ENCODE data around the gene ILDR2. TPM values are rescaled to one million over a fixed set of nuclear protein-coding genes. Genes with fewer than 3 reads are reported as not detected.

Gene ILDR2
- polyA plus RNA-seq, 1 experiment = not detected

DNA sequence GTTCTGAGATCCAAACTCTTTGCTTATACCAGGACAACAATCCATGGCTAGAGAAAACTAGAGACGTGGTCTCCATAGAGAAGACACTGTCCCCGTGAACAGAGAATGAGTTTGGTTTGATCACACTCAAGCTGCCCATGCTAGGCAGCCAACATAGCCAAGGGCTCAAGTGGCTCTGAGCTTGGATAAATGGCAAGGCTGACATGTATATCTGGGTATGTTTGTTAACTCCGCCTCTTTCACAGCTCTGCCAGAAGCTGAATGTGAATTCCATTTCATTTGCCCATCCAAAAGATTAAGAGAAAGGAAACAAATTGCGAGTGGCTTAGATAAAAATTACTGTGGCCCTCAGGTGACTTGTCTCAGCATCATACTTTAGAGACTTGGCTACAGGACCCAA lies 38.0 kb downstream of the ILDR2 start:
- peaks cover 6% of the 10 kb centered on the region for H3K27me3 ChIP-seq (ENCODE audit: control insufficient read depth, insufficient read depth, low read length)
- no peak overlapping the region for H3K4me3 ChIP-seq (ENCODE audit: low read depth, low read length)
- ChIA-PET CTCF (interaction anchor here (1.0 kb wide), 1 partner anchor 26 kb away, joined by 3 read pairs; no protein-coding TSS in a partner anchor), POLR2A (no interaction called here)
- DNase-seq (ENCODE audit: low read depth) = no peak
- no peaks in the 10 kb centered on the region for H3K36me3 ChIP-seq (ENCODE audit: control insufficient read depth, insufficient read depth, low read length)
- TF ChIP-seq, protein P1, sequence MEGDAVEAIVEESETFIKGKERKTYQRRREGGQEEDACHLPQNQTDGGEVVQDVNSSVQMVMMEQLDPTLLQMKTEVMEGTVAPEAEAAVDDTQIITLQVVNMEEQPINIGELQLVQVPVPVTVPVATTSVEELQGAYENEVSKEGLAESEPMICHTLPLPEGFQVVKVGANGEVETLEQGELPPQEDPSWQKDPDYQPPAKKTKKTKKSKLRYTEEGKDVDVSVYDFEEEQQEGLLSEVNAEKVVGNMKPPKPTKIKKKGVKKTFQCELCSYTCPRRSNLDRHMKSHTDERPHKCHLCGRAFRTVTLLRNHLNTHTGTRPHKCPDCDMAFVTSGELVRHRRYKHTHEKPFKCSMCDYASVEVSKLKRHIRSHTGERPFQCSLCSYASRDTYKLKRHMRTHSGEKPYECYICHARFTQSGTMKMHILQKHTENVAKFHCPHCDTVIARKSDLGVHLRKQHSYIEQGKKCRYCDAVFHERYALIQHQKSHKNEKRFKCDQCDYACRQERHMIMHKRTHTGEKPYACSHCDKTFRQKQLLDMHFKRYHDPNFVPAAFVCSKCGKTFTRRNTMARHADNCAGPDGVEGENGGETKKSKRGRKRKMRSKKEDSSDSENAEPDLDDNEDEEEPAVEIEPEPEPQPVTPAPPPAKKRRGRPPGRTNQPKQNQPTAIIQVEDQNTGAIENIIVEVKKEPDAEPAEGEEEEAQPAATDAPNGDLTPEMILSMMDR (IDR thresholded peaks at IDR 0.05; ENCODE audit: insufficient read depth, low read depth, low read length) = no peak

DNA sequence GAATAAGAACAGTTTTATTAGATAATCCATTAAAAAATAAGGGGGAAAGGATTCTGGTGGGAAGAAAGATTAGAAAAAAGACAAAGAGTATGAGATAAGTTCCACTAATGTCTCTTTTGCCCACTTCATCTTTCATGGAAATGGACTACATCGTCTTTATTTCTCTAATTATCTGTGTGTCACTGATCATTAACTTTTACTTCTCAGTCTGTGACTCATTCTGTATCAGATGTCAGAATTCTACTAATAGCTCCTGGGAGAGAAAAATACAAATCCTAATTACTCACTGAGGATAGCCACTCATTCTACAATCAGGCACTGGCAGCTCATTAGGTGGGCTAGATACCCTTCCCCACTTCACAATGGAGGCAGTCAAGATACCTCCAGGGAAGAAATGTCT lies 41.7 kb downstream of the ILDR2 start:
- ChIA-PET CTCF (no interaction called here), POLR2A (no interaction called here)

DNA sequence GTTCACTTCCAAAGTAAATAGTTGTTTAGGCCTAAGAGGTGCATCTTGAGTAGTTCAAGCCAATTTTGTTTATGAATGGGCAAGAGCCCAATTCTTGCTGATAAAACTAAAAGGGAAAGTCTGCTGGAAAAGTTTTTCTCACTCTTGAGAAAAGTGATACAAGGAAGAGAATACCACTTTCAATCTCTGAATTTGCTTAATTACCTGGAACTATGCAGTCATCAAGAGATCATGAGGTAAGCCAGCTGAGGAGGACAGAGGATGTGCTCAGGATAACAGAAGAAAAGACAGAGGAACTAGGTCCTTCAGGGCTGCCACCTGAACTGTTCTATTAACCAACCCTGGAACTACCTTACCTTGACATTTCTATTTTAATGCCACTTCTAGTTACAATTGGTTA lies 42.2 kb downstream of the ILDR2 start:
- ChIA-PET POLR2A (no interaction called here), CTCF (no interaction called here)
- H3K27me3 ChIP-seq (ENCODE audit: control insufficient read depth, insufficient read depth, low read length) = peaks cover 8% of the 10 kb centered on the region

More for the DNA sequence above, 41.7 kb downstream of the ILDR2 start:
- H3K4me3 ChIP-seq (ENCODE audit: low read depth, low read length) = no peak overlapping the region
- H3K27me3 ChIP-seq (ENCODE audit: control insufficient read depth, insufficient read depth, low read length) = peaks cover 8% of the 10 kb centered on the region
- DNase-seq (ENCODE audit: low read depth) = no peak
- H3K36me3 ChIP-seq (ENCODE audit: control insufficient read depth, insufficient read depth, low read length) = no peaks in the 10 kb centered on the region
- TF ChIP-seq, protein P1 (IDR thresholded peaks at IDR 0.05; ENCODE audit: insufficient read depth, low read depth, low read length) = no peak

DNA sequence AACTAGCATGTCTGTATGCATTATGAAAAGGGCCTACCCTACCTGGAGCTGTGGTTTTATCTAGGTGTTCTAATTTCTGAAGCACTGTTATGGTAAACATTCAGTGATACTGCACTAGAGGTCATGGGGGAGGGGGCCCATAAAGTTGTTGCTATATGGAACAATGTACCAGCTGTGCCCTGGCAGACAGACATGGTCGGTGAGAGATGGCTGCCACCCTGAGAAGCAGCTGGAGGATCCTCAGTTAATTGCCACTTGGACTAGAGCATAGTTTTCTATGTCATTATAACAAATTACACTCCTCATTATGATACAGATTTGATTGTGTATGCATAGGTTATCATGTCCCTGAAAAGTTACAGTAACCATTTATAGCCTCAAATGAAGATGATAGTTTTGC lies 45.4 kb downstream of the ILDR2 start:
- TF ChIP-seq, protein P1 (IDR thresholded peaks at IDR 0.05; ENCODE audit: insufficient read depth, low read depth, low read length) = no peak
- POLR2A ChIA-PET = no interaction called here
- CTCF ChIA-PET = interaction anchor here (1.2 kb wide), 1 partner anchor 129 kb away, joined by 5 read pairs; no protein-coding TSS in a partner anchor
- H3K36me3 ChIP-seq (ENCODE audit: control insufficient read depth, insufficient read depth, low read length) = no peaks in the 10 kb centered on the region
- no peak overlapping the region for H3K4me3 ChIP-seq (ENCODE audit: low read depth, low read length)
- H3K27me3 ChIP-seq (ENCODE audit: control insufficient read depth, insufficient read depth, low read length) = peaks cover 3% of the 10 kb centered on the region
- DNase-seq (ENCODE audit: low read depth) = no peak

More for the DNA sequence above, 42.2 kb downstream of the ILDR2 start:
- H3K4me3 ChIP-seq (ENCODE audit: low read depth, low read length) = no peak overlapping the region
- no peaks in the 10 kb centered on the region for H3K36me3 ChIP-seq (ENCODE audit: control insufficient read depth, insufficient read depth, low read length)
- no peak for DNase-seq (ENCODE audit: low read depth)
- TF ChIP-seq, protein P1 (IDR thresholded peaks at IDR 0.05; ENCODE audit: insufficient read depth, low read depth, low read length) = no peak

DNA sequence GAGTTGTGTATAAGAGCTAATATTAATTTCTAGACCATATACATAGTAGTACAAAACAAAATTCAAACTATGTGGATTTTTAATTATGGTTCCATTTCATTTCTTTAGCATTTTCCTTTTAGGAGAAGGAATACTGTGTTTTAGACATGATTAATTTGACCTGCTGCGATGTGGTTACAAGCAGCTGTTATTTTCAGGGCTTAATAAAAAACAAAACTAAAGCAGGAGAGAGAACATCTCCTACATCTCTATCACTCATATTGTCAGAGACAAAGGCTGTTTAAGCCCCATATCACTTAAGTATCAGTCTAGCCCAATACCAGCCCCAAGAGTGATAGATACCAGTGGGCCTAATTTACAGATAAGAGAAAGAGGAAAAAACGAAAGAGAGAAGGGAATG lies 47.6 kb downstream of the ILDR2 start:
- no peak for DNase-seq (ENCODE audit: low read depth)
- POLR2A ChIA-PET = no interaction called here
- CTCF ChIA-PET = interaction anchor here (1.6 to 3.0 kb wide), 2 partner anchors 10 to 18 kb away, joined by 4 to 9 read pairs; no protein-coding TSS in a partner anchor
- Histone ChIP-seq H3K4me3 (ENCODE audit: low read depth, low read length) (no peak overlapping the region), H3K27me3 (ENCODE audit: control insufficient read depth, insufficient read depth, low read length) (peaks cover 3% of the 10 kb centered on the region), H3K36me3 (ENCODE audit: control insufficient read depth, insufficient read depth, low read length) (no peaks in the 10 kb centered on the region)
- TF ChIP-seq, protein P1 (IDR thresholded peaks at IDR 0.05; ENCODE audit: insufficient read depth, low read depth, low read length) = no peak
